Choroid plexus epithelial cell (primary cell): ENCODE results near the gene ATF2.

ENCODE experiments used
- DNase-seq: peaks from one replicate; pipeline ENCODE4 v3.0.0-alpha.2; 2010; ENCODE audit warnings: low read depth
- H3K4me3 ChIP-seq: 2 replicates; pipeline ENCODE4 v1.5.1; 2011; ENCODE audit warnings: low read depth, mild to moderate bottlenecking, control low read depth, low read length, moderate library complexity
- CTCF ChIP-seq: conservative IDR thresholded peaks from 2 replicates; pipeline ENCODE4 v1.5.1; 2011; ENCODE audit warnings: low read depth, mild to moderate bottlenecking, control low read depth, inconsistent platforms, low read length, moderate library complexity

ATF2 gene

GRCh38 chr2:175030380-175031271 is 137.4 kb downstream of the ATF2 start:
- TF ChIP-seq CTCF, result peak; percentile 78
- DNase-seq, result peak; percentile 81
- no peak overlapping the region for H3K4me3 ChIP-seq

- no peak for DNase-seq
- no peak for TF ChIP-seq CTCF
- H3K4me3 ChIP-seq, result no peak overlapping the region
Measured at GRCh38 chr2:175027755-175028154, 140.2 kb downstream of the ATF2 start.

GRCh38 chr2:175026385-175026784 is 141.6 kb downstream of the ATF2 start:
- no peak for DNase-seq
- H3K4me3 ChIP-seq, result no peak overlapping the region

GRCh38 chr2:175025946-175026345 is 142.1 kb downstream of the ATF2 start:
- TF ChIP-seq CTCF, result no peak
- DNase-seq, result no peak
- no peak overlapping the region for H3K4me3 ChIP-seq

More at GRCh38 chr2:175026385-175026784, 141.6 kb downstream of the ATF2 start:
- TF ChIP-seq CTCF, result no peak

GRCh38 chr2:175025233-175025632 is 142.8 kb downstream of the ATF2 start:
- TF ChIP-seq CTCF, result no peak
- H3K4me3 ChIP-seq, result no peak overlapping the region
- DNase-seq, result no peak

GRCh38 chr2:175022923-175023322 is 145.1 kb downstream of the ATF2 start:
- no peak overlapping the region for H3K4me3 ChIP-seq
- no peak for TF ChIP-seq CTCF
- no peak for DNase-seq
